NCI-H1092 treated with DMSO at 0.1 percent for 48 hours (cell line): Measurements from ENCODE around the gene SPARC.

Experiments used
- DNase-seq: peaks from one replicate; lab custom pipeline; 2025; lab: John Stamatoyannopoulos, UW

Gene SPARC

DNA sequence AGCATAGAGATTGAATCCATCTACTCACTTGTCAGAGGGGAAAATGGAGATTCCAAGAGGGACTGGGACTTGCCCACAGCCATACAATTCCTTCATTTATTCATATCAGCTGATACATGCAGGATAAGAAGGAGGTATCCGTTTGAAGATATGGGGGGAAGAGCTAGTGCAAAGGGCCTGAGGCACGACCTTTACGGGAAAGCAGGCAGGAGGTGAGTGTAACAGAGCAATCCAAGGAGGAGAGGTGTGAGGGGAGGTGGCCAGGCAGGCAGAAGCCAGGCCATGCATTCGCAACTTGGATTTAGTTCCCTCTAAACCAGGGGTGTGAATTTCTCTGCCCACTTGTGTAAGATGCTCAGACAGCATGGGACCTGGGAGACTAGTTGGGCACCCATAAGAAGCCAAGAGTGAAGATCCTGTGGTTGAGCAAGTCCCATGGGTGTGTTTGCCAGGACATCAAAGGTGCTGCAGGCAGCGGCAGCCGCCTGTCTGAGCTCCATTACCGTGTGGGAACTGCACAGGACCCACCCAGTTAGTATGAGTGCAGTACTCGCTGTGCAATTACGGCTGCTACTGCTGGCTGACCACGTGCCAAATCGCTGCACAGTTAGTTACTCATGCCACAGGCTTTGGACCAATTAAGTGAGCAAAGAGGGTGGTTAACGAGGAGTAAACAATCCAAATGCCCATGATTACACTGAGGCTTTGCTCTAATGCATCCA, 64.2 kb downstream of the SPARC start:
- DNase-seq, result peak; percentile 22

DNA sequence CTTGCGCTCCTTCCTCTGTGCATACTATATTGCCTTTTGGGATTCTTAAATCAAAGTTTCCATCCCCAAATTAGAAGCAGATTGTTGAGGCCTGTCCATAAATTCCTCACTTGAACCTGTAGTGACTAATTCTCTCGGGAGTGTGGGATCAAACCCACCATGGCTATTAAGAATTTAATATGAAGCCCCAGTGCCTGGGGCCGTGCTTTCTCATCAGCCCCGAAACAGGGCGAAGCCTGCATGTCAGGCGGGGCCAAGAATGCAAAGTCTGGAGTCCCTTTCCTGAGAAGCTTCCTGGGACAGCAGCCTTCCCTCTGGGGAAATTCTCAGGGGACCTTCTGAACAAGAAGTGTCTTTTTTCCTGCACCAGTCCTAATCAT, 66.3 kb downstream of the SPARC start:
- no peak for DNase-seq

DNA sequence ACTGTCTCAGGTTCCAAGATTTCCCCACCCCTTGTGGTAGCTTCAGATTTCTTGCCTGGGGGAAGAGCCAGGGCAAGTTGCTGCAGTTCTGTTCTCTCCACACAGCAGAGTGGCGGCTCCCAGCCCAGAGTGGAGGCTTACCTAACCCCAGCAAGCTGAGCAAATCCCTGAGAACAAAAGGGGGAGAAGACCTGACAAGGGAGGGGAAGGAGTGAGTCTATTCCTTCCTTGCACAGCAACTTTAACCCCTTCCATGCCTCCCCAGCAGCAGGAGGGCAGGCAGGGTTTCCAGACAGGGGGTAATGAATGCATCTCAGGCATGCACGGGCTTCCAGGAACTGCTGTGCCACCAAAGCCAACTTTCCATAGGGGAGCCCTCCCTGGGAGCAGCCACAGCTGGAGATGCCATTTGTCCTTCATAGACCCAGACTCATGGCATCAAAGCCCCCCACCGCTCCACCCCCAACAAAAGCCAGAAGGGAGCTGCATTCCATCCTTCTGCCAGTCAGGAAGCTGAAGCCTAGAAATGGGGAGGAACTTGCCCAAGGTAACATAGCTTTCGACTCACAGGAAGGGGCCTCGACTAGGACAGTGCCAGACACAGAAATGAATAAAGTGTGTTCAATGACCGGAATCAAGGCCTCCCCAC, 66.8 kb downstream of the SPARC start:
- DNase-seq, result no peak

DNA sequence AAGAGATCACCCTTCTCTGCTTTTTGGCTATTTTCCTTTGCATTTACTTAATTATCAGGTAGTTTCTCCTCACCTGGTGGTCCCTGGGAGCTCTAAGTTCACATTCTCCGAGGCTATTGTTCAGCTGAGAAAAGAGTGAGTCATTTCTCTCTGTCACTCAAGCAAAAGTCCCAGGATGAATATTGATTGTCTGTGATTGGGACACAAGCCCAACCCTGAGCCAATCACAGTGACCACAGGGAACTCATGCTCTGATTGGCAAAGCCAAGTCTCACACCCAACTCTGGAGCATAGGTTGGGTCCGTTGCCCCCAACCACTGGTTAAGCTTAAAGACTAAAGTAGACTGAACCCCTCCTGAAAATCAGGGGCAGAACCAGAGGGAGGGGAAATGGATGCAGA, 67.8 kb downstream of the SPARC start:
- no peak for DNase-seq

GRCh38 chr5:151617841-151618710, 68.6 kb downstream of the SPARC start:
- no peak for DNase-seq

DNA sequence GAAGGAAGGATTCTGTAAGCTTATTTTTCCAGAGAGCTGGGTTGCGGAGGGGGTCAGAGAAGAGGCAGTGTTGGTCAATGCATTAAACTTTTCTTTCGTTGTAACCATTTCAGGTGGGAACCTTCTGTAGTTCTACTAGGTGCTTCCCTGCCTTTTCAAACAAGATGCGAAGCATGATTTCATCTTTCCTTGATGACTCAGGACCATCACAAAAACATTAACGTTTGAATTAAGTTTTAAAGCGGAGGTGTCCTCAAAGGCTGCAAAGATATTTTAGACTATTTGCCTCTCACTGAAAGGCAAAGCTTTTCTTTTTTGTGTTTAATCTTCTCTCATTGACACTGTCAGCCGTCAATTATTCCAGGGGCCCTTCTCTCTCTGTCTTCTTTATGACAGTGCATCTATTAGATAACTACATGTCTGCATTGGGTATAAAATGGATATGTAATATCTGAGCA, 69.3 kb downstream of the SPARC start:
- no peak for DNase-seq

DNA sequence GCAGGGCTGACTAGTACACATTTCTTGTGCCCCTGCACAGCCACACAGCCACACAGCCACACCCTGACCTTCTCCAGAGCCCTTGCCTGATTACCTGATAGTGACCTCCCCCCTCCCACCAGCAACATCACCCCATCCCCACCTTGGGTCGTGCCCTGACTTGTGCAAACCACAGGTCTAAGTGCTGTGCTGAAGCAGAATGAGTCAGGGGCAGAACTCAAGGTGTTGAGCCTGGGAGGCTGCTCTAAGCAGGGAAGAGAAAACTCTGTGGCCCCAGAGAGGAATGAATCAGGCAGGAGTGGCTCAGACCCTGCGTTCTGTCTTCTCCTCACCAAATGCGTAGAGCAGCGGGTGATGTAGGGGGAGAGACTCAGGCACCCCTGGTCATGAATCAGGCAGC, 71.3 kb downstream of the SPARC start:
- DNase-seq, result no peak

DNA sequence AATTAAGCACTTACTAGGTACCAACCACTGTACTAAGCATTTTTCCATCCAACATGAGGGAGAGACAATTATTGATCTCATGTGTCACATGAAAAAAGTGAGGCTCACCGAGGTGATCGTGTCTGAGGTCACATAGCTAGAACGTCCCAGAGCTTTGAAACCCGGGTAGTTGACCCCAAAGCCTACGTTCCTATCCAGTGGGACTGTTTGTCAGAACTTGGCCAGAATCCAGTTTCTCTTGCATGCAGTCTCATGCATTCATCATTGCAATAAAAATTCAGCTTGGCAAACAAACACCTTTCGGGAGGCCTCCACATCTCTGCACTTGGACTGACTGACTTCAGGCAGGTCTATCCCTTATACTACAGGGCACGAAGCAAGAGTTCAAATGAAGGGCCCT, 72.2 kb downstream of the SPARC start:
- DNase-seq, result no peak

GRCh38 chr5:151612689-151613427, 73.9 kb downstream of the SPARC start:
- DNase-seq, result no peak

DNA sequence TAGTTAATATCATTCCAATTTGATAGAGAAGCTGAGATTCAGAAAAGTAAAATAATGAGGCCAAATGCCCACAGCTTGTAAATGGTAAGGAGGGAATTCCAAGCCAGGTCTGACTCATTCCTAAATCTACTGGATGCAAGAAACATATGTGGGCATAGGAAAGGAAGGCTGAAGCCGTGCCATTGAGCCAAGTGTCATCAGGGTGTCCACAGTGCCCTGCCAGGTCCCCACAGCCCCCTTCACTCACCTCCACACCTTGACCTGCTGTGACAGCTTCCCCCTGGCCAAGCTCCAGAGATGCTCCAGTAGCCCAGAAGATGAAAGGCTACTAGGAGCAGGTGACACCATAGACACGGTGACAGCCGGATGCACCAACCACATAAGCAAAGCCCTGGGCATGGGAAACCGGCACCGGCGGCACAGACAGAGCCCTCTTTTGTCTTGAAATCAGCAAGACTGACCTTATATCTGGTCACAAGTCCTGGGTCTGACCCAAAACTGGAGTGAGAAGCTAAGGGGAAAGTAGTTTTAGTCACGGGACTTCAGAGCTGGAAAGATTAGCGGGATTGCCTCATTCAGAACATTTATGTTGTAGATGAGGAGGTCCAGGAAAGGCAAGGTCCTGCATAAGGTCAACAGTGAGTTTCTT, 75.5 kb downstream of the SPARC start:
- DNase-seq, result no peak
